ELF-1 (cell line): ENCODE data around the gene INO80.

Experiments
- DNase-seq: peaks from one replicate; pipeline ENCODE4 v3.0.0-alpha.2; 2016; ENCODE audit warnings: low read depth, low spot score

The INO80 gene

DNA sequence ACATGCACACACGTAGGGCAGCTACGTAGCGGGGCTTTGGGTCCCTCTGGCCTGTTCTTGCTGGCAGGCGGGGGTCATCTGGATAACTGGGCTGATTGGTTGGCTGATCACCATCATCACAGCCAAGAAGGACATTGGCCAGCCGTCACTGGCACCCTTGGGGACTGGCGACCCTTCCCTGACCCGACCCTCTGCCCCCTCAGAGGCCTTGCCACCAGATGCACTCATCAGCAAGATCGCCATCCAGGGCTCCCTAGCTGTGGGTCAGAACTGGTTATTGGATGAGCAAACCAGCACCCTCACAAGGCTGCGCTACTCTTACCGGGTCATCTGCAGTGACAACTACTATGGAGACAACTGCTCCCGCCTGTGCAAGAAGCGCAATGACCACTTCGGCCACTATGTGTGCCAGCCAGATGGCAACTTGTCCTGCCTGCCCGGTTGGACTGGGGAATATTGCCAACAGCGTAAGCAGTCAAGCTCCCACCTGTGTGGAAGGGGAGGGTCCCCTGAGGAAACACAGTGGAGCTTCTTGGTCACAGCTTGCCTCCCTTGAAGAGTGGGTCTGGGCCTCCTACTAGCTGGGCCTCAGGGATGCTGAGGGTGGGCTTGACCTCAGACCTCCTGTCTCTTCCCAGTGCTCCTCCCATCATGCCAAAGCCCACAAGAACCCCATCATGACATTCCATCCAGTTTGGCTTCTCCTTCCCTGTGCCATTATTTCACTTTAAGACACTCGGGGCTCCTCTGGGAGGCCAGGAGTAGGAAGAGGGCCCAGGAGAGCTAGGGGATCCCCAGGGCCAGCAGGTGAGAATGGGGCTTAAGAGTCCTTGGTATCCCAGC lies 184.6 kb downstream of the INO80 start:
- no peak for DNase-seq

- peak; percentile 77 for DNase-seq
Measured at GRCh38 chr15:40930430-40931299, 185.4 kb downstream of the INO80 start.

DNA sequence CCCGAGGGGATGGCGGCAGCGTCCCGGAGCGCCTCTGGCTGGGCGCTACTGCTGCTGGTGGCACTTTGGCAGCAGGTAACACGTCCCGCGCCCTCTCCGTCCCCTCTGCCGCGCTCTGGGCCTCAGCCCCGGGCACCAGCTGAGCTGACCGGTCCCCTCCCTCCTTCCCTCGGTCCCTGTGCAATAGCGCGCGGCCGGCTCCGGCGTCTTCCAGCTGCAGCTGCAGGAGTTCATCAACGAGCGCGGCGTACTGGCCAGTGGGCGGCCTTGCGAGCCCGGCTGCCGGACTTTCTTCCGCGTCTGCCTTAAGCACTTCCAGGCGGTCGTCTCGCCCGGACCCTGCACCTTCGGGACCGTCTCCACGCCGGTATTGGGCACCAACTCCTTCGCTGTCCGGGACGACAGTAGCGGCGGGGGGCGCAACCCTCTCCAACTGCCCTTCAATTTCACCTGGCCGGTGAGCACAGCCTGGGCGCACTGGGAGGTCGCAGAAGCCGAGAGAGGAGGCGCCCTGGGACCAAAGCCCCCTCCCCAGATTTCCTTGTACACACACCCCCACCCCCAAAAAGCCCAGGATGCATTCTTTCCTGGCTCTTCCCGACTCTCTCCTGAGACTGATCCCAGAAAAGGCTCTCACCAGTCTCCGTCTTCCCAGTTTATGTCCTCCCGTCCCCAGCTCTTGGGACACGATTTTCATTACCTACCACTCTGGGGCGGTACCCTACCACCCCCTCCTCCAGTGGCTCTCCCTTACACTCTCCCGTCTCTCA lies 186.2 kb downstream of the INO80 start:
- peak; percentile 67 for DNase-seq
